Measurements from ENCODE around the gene SLC45A2. TPM values are rescaled to one million over a fixed set of nuclear protein-coding genes. Genes with fewer than 3 reads are reported as not detected.

Gene SLC45A2
- total RNA-seq, 3 donors from 2014 or later, result not detected

- H3K27me3 ChIP-seq, result peaks cover 8 to 52% of the 10 kb centered on the region in 2 donors
- intact Hi-C loops (cut with DNase I; ENCODE audit: low total_unique reads), result no loop called here
Measured at GRCh38 chr5:33938881-33939280, 45.6 kb downstream of the SLC45A2 start.

GRCh38 chr5:33938507-33938796 is 46.0 kb downstream of the SLC45A2 start:
- no peaks in the 10 kb centered on the region for H3K36me3 ChIP-seq
- TF ChIP-seq, protein P1, sequence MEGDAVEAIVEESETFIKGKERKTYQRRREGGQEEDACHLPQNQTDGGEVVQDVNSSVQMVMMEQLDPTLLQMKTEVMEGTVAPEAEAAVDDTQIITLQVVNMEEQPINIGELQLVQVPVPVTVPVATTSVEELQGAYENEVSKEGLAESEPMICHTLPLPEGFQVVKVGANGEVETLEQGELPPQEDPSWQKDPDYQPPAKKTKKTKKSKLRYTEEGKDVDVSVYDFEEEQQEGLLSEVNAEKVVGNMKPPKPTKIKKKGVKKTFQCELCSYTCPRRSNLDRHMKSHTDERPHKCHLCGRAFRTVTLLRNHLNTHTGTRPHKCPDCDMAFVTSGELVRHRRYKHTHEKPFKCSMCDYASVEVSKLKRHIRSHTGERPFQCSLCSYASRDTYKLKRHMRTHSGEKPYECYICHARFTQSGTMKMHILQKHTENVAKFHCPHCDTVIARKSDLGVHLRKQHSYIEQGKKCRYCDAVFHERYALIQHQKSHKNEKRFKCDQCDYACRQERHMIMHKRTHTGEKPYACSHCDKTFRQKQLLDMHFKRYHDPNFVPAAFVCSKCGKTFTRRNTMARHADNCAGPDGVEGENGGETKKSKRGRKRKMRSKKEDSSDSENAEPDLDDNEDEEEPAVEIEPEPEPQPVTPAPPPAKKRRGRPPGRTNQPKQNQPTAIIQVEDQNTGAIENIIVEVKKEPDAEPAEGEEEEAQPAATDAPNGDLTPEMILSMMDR (IDR thresholded peaks at IDR 0.05), result no peak
- TF ChIP-seq POLR2A (IDR thresholded peaks at IDR 0.05) (no peak), POLR2AphosphoS5 (IDR thresholded peaks at IDR 0.05) (no peak)
- peaks cover 0 to 4% of the 10 kb centered on the region in 2 donors for H3K4me1 ChIP-seq
- intact Hi-C loops (cut with DNase I; ENCODE audit: low total_unique reads), result no loop called here
- H3K27ac ChIP-seq, result no peak overlapping the region
- no peak overlapping the region for H3K4me3 ChIP-seq
- H3K27me3 ChIP-seq, result peaks cover 8 to 52% of the 10 kb centered on the region in 2 donors
- no peak for DNase-seq (ENCODE audit: low spot score in 2 of 2)
- no peaks in the 10 kb centered on the region for H3K9me3 ChIP-seq

More at GRCh38 chr5:33938881-33939280, 45.6 kb downstream of the SLC45A2 start:
- H3K4me3 ChIP-seq, result no peak overlapping the region
- no peaks in the 10 kb centered on the region for H3K9me3 ChIP-seq
- H3K36me3 ChIP-seq, result no peaks in the 10 kb centered on the region
- H3K27ac ChIP-seq, result no peak overlapping the region
- DNase-seq (ENCODE audit: low spot score in 2 of 2), result no peak
- H3K4me1 ChIP-seq, result peaks cover 0 to 4% of the 10 kb centered on the region in 2 donors
- TF ChIP-seq, protein P1 (IDR thresholded peaks at IDR 0.05), result no peak
- TF ChIP-seq POLR2A (IDR thresholded peaks at IDR 0.05), result no peak
- no peak for TF ChIP-seq POLR2AphosphoS5 (IDR thresholded peaks at IDR 0.05)

- Histone ChIP-seq H3K4me1 (peaks cover 0 to 4% of the 10 kb centered on the region in 2 donors), H3K36me3 (no peaks in the 10 kb centered on the region), H3K9me3 (no peaks in the 10 kb centered on the region), H3K27me3 (peaks cover 8 to 52% of the 10 kb centered on the region in 2 donors), H3K27ac (no peak overlapping the region), H3K4me3 (peak overlapping the region in 1 of 3 donors; percentile 64)
- intact Hi-C loops (cut with DNase I; ENCODE audit: low total_unique reads), result no loop called here
- TF ChIP-seq POLR2A (IDR thresholded peaks at IDR 0.05) (no peak), POLR2AphosphoS5 (IDR thresholded peaks at IDR 0.05) (no peak)
- TF ChIP-seq, protein P1 (IDR thresholded peaks at IDR 0.05), result no peak
- DNase-seq (ENCODE audit: low spot score in 2 of 2), result no peak
Measured at GRCh38 chr5:33937707-33938506, 46.6 kb downstream of the SLC45A2 start.

DNA sequence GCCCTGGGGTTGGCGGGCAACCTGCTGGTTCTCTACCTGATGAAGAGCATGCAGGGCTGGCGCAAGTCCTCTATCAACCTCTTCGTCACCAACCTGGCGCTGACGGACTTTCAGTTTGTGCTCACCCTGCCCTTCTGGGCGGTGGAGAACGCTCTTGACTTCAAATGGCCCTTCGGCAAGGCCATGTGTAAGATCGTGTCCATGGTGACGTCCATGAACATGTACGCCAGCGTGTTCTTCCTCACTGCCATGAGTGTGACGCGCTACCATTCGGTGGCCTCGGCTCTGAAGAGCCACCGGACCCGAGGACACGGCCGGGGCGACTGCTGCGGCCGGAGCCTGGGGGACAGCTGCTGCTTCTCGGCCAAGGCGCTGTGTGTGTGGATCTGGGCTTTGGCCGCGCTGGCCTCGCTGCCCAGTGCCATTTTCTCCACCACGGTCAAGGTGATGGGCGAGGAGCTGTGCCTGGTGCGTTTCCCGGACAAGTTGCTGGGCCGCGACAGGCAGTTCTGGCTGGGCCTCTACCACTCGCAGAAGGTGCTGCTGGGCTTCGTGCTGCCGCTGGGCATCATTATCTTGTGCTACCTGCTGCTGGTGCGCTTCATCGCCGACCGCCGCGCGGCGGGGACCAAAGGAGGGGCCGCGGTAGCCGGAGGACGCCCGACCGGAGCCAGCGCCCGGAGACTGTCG is 47.3 kb downstream of the SLC45A2 start:
- TF ChIP-seq POLR2A (IDR thresholded peaks at IDR 0.05) (no peak), POLR2AphosphoS5 (IDR thresholded peaks at IDR 0.05) (no peak)
- TF ChIP-seq, protein P1 (IDR thresholded peaks at IDR 0.05), result no peak
- Histone ChIP-seq H3K4me1 (peaks cover 0 to 4% of the 10 kb centered on the region in 2 donors), H3K4me3 (peak overlapping the region; percentile 20 to 64 (median 34)), H3K27ac (no peak overlapping the region), H3K27me3 (peaks cover 8 to 47% of the 10 kb centered on the region in 2 donors), H3K9me3 (no peaks in the 10 kb centered on the region), H3K36me3 (no peaks in the 10 kb centered on the region)
- intact Hi-C loops (cut with DNase I; ENCODE audit: low total_unique reads), result no loop called here
- DNase-seq (ENCODE audit: low spot score in 2 of 2), result no peak

Data from breast epithelium (tissue), 4 donors.